SW480 (cell line): ENCODE results near the gene USP31.

Experiments used
- DNase-seq: peaks from one replicate; pipeline ENCODE4 v3.0.0-alpha.2; 2016; ENCODE audit warnings: low spot score

The USP31 gene

GRCh38 chr16:23061669-23062068 is 87.6 kb downstream of the USP31 start:
- DNase-seq: no peak

- DNase-seq: peak; percentile 60
Measured at GRCh38 chr16:23060458-23061320, 88.6 kb downstream of the USP31 start.

GRCh38 chr16:23059433-23059832 is 89.8 kb downstream of the USP31 start:
- no peak for DNase-seq

- DNase-seq: no peak
Measured at GRCh38 chr16:23058576-23058975, 90.7 kb downstream of the USP31 start.

DNA sequence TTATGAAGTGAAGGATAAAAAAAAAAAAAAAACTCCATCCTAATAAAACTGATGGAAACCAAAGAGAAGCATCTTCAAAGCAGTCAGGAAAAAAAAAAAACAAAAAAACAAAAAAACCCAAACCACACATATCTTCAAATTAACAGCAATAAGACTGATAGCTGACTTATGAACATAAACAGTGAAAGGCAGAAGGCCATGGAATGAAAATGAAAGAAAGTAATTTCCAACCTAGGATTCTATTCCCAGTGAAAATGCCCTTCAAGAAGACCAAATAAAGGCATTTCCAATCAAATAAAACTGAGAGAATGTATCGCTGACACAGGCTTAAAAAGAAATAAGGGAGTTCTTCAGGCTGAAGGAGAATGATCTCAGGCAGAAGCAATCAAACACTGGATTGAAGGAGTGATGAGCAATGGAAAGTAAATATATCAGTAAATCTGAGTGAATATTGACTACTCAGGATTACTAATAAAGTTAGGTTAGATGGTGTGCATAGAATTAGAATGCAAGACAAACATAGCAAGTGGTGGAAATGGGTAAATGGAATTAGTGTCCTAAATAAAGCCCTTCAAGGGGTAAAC is 92.1 kb downstream of the USP31 start:
- DNase-seq: no peak

- DNase-seq: no peak
Measured at GRCh38 chr16:23055481-23055880, 93.8 kb downstream of the USP31 start.

DNA sequence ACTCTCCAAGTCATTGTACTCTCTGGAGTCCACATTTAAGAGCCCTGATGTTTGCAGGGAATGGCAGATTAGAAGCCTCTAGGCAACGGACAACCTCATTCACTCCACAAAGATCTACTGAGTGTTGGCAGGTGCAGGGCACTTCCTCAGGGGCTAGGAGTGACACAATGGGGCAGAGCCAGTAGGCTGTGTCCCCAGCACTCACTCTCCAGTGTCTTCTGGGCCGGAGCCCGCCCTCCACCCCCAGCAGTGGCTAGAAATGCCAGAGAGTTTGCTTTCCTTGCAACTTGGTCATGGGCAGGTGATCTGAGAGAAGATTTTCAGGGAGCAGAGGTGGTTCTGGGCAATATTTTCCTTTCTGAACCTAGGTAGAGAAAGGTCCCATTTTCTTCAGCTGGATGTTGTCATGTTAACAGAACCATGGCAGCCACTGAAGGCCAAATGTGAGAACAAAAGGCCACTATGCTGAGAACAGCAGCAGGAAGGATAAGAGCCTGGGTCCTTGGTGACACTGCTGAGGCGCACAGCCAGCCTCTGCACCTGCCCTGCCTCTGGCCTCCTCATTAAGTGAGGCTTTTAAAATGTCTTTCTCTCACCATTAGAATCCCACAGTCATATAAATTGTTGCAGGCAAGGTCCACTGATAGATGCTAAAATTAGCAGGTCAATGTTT is 96.2 kb downstream of the USP31 start:
- no peak for DNase-seq

- DNase-seq: no peak
Measured at GRCh38 chr16:23052221-23052620, 97.0 kb downstream of the USP31 start.

DNA sequence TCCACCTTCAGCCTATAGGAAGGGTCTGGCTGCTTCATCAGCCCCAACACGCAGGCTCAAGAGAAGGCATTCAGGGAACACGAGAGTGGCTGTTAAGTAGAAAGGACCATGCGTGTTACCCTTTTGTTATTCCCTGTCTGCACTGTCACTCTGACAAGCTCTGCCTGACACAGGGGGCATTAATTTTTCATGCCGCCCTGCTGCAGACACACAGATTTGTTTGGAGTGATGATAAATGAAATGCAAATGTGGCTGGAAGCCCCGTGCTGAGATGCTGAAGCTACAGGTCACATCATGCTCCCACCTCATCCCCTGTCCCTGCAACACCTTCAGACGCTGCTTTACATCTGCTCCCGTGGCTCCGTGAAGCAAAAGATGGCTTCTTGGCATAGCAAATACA is 97.7 kb downstream of the USP31 start:
- no peak for DNase-seq

DNA sequence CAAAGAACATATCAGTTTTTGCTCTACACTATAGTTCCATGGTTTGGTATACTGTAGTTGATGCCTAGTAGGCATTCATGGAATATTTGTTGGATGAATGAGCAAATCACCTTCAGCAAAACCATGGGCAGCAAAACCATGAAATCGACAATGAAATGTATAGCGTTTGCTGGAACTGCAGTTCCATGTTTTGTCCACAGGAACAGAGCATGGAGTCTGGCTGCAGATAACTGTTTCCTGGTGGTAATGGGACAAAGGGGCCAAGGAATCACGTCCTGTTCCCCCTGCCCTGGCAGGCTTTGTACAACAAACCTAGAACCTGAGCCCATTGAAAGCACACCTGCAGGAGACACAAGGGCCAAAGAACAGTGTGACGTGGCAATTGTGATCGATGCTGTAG is 101.1 kb downstream of the USP31 start:
- DNase-seq: no peak

DNA sequence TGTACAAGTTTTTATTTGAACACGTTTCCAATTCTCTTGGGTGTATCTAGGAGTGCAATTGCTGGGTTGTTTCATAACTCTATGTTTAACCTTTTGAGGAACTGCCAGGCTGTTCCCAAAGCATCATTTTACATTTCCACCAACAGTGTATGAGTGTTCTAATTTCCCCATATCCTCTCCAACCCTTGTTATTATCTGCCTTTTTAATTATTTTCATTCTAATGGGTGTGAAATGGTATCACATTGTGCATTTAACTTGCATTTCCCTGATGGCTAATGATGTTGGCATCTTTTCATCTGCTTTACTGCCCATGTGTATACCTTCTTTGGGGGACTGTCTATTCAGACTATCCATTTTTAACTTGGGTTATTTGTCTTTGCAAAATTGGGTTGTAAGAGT is 104.2 kb downstream of the USP31 start:
- no peak for DNase-seq

DNA sequence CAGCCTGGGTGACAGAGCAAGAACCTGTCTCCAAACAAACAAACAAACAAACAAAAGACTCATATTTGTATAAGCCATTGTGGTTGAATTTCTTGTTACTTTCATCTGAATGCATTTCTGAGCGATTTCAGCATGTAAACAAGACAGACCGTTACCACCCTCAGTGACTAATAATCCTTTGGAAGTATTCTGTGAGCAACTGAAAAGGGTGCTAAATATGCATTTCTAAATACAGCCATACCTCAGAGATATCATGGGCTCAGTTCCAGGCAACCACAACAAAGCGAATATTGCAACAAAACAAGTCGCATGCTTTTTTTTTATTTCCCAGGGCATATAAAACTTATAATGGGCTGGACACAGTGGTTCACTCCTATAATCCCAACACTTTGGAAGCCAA is 109.0 kb downstream of the USP31 start:
- peak; percentile 42 for DNase-seq

GRCh38 chr16:23039118-23039517 is 110.1 kb downstream of the USP31 start:
- no peak for DNase-seq

GRCh38 chr16:23035240-23035639 is 114.0 kb downstream of the USP31 start:
- DNase-seq: no peak

DNA sequence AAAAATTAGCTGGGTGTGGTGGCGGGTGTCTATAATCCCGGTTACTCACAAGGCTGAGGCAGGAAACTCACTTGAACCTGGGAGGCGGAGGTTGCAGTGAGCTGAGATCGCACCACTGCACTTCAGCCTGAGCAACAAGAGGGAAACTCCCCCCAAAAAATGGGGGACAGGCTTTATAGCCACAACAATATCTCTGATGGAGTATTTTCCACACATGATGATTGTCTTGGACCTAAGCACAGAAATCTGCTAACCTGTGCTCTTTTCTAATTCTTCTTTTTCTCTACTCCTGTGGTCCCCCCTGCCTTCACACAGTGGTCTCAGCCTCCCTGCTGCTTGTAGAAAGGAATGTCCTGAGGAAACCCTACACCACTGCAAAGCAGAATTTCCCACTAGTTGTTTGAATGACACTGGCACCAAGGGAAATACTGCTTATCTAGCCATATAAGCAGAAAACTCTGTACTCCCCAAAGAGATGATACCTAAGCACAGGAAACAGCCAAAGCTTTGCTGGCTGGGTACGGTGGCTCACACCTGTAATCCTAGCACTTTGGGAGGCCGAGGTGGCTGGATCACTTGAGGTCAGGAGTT is 117.6 kb downstream of the USP31 start:
- DNase-seq: no peak

DNA sequence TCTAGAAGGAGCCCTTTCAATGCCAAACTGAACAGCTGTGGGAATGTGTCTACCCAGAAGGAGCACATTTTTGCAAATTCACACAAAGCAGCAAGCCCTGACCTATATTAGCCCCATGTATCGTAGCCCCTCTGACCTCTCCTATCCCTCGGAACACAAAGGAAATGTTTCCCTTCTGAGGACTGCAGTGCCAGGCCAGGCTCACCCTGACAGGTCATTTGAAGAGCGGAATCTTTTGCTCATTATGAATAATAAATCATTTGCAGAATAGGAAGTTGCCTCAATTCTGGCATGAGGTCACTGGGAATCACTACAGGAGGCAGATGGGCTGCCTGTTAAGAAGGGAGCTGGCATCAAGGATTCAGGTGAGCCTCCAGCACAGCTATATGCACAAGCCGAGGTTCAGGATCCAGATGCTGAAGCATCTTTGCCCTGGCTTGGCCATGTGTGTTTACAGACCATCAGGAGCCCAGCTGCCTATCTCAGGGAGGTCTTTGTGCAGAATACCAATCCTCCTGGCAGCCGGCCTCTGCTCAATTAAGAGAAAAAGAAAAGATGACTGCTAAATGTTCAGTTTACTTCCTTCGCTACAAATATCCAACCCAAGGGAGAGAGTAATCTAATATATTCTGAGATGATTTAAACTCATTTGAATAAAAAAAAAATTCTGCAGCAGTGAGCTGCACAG is 119.4 kb downstream of the USP31 start:
- no peak for DNase-seq

DNA sequence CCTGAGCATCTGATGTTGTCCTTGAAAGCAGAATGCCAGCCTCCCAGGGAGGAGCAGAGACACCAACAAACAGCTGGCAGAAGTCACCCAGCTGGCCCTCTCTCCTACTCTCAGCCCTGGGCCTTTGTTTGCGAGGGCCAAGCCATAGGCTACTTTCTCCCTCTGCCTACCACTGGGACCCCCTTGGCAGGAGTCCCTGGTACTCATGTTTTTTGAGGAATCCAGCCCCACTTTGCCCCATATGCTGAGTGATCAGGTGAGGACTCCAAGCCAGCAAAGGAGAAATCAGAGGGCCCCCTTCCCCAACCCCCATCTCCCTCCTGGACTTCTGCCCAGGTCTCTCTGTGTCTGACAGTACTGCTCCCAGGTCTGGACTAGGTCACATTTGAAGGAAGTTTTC is 121.9 kb downstream of the USP31 start:
- DNase-seq: no peak

GRCh38 chr16:23026784-23027362 is 122.4 kb downstream of the USP31 start:
- peak; percentile 23 for DNase-seq

DNA sequence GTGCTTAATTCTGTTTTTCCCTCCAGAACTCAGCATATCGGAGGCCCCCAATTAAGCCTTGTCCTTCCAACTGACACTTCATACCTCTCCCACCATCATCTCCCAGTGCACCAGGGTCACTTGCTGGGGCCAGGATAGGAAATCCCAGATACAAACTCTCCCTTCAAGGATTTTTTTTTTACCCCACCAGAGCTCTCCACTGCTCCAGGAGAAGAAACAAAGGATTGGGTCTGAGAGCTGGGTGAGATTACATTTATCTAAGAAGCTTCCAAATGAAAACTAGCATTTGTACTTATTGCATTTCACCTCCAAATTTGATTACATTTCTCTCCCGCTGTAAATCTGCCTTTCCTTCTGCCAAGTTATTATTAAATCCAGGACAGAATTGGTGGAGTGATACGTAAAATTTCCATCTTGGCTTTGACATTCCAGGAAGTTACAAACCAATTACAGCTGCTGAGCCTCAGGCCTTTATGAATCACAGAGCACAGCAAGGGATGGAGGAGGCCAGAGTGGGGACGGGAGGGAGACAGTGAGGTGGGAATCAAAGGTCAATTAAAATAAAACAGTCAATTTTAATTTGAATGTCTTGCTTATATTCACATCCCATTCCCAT is 123.5 kb downstream of the USP31 start:
- DNase-seq: no peak

DNA sequence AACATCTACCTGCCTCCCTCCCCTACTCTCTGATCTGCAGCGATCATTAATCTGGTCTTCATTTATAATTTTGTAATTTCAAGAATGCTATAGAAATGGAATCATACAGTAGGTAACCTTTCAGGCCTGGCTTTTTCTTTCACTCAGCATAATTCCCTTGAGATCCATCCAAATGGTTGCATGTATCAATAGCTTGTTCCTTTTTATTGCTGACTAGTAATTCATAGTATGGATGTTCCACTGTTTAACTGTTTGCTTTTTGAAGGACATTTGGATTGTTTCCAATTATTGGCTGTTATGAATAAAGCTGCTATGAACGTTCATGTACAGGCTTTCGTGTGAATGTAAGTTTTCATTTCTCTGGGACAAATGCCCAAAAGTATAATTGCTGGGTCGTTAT is 125.2 kb downstream of the USP31 start:
- no peak for DNase-seq

DNA sequence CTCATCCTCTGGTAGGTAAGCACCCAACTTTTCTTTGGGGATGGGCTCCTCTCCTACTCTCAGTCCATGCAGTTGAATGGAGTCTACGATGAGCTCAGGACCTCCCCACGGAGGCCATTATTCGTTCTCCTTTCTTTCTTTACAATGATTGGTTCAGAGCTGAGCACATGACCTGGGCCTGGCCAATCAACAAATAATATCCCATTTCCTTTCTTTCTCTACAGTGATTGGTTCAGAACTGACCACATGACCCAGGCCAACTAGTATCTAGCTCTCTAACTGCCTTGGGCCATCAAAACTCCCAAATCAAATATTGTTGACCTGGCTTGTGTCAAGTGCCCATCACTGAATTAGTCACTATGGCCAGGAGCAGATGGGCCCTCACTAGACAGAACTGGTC is 129.2 kb downstream of the USP31 start:
- DNase-seq: no peak
